Progenitor cell of endocrine pancreas (in vitro differentiated cells): ENCODE results near the gene IL26. TPM values are rescaled to one million over a fixed set of nuclear protein-coding genes. Genes with fewer than 3 reads are reported as not detected.

ENCODE experiments used
- DNase-seq: peaks from one replicate; pipeline ENCODE4 v3.0.0; 2021; ENCODE audit warnings: low spot score; ENCODE audit not compliant: unreplicated experiment
- H3K27ac Mint-ChIP-seq: 2 replicates; pipeline ENCODE4 v1.8.0; 2021; ENCODE audit warnings: mild to moderate bottlenecking, moderate library complexity, mixed read lengths
- H3K27me3 Mint-ChIP-seq: 2 replicates; pipeline ENCODE4 v1.8.0; 2021; ENCODE audit warnings: mixed read lengths
- H3K36me3 Mint-ChIP-seq: 2 replicates; pipeline ENCODE4 v1.8.0; 2022; ENCODE audit warnings: mixed read lengths; ENCODE audit not compliant: insufficient read depth
- H3K4me1 Mint-ChIP-seq: 2 replicates; pipeline ENCODE4 v1.8.0; 2021; ENCODE audit warnings: low read depth, mixed read lengths
- H3K4me3 Mint-ChIP-seq: 2 replicates; pipeline ENCODE4 v1.8.0; 2021; ENCODE audit warnings: low read depth, mild to moderate bottlenecking, moderate library complexity, mixed read lengths
- H3K9me3 Mint-ChIP-seq: 2 replicates; pipeline ENCODE4 v1.8.0; 2021; ENCODE audit warnings: low read depth, mixed read lengths
- CTCF ChIP-seq: fragments of 200-600 bp; sonication (generic); IDR thresholded peaks from one replicate; pipeline ENCODE4 v1.5.0; 2021; ENCODE audit warnings: antibody characterized with exemption, mild to moderate bottlenecking; ENCODE audit not compliant: unreplicated experiment
- total RNA-seq: library from RNA; stranded (reverse); gene quantifications from 2 replicates; pipeline ENCODE4 v1.2.1, GENCODE V29; 2021

IL26 gene
- total RNA-seq, 1 donor from 2014 or later: not detected

- TF ChIP-seq CTCF: no peak
- Mint-ChIP-seq H3K4me3 (no peak overlapping the region), H3K4me1 (no peaks in the 10 kb centered on the region), H3K27me3 (no peaks in the 10 kb centered on the region), H3K27ac (no peak overlapping the region), H3K36me3 (no peaks in the 10 kb centered on the region), H3K9me3 (no peaks in the 10 kb centered on the region)
- no peak for DNase-seq
Observed at GRCh38 chr12:68169213-68169889, 56.3 kb downstream of the IL26 start.

- Mint-ChIP-seq H3K27ac (no peak overlapping the region), H3K9me3 (no peaks in the 10 kb centered on the region), H3K4me3 (no peak overlapping the region)
Observed at GRCh38 chr12:68166317-68166831, 59.2 kb downstream of the IL26 start.

GRCh38 chr12:68163560-68164081, 62.0 kb downstream of the IL26 start:
- no peak for DNase-seq
- Mint-ChIP-seq H3K27ac (no peak overlapping the region), H3K4me1 (no peaks in the 10 kb centered on the region), H3K4me3 (no peak overlapping the region), H3K9me3 (no peaks in the 10 kb centered on the region), H3K27me3 (no peaks in the 10 kb centered on the region), H3K36me3 (no peaks in the 10 kb centered on the region)
- TF ChIP-seq CTCF: no peak

More at GRCh38 chr12:68166317-68166831, 59.2 kb downstream of the IL26 start:
- H3K36me3 Mint-ChIP-seq: no peaks in the 10 kb centered on the region
- no peaks in the 10 kb centered on the region for H3K27me3 Mint-ChIP-seq
- H3K4me1 Mint-ChIP-seq: no peaks in the 10 kb centered on the region
- TF ChIP-seq CTCF: no peak
- DNase-seq: no peak

GRCh38 chr12:68162374-68162773, 63.2 kb downstream of the IL26 start:
- no peak for TF ChIP-seq CTCF
- H3K9me3 Mint-ChIP-seq: no peaks in the 10 kb centered on the region
- H3K27me3 Mint-ChIP-seq: no peaks in the 10 kb centered on the region
- no peaks in the 10 kb centered on the region for H3K36me3 Mint-ChIP-seq
- H3K4me3 Mint-ChIP-seq: no peak overlapping the region
- no peak overlapping the region for H3K27ac Mint-ChIP-seq
- no peak for DNase-seq
- H3K4me1 Mint-ChIP-seq: no peaks in the 10 kb centered on the region

GRCh38 chr12:68159681-68160304, 65.8 kb downstream of the IL26 start, which contains the start of gene IFNG:
Gene IFNG, minus strand, starts transcription at chr12:68159740. Its CDS starts 125 bp downstream, at chr12:68159615.
- DNase-seq: no peak
- no peaks in the 10 kb centered on the region for H3K9me3 Mint-ChIP-seq
- H3K27me3 Mint-ChIP-seq: no peaks in the 10 kb centered on the region
- H3K4me1 Mint-ChIP-seq: no peaks in the 10 kb centered on the region
- H3K4me3 Mint-ChIP-seq: no peak within 1 kb of the TSS
- H3K27ac Mint-ChIP-seq: no peak within 1 kb of the TSS
- H3K36me3 Mint-ChIP-seq: no peaks in the 10 kb centered on the region
- TF ChIP-seq CTCF: no peak
